GM23248 (cell line): Measurements from ENCODE around the gene NFKBIE. TPM values are rescaled to one million over a fixed set of nuclear protein-coding genes. Genes with fewer than 3 reads are reported as not detected.

Experiments
- DNase-seq: peaks from one replicate; pipeline ENCODE4 v3.0.0-alpha.2; 2015
- H2AFZ ChIP-seq: fragments of 200-600 bp; sonication (generic); 2 replicates; pipeline ENCODE4 v1.6.1; 2016; ENCODE audit warnings: antibody characterized with exemption
- H3F3A ChIP-seq: fragments of 200-600 bp; sonication (generic); 2 replicates; pipeline ENCODE4 v1.6.1; 2016; ENCODE audit warnings: mild to moderate bottlenecking, antibody characterized with exemption, mixed run types; ENCODE audit not compliant: insufficient read depth
- H3K27ac ChIP-seq: fragments of 200-600 bp; sonication (generic); 2 replicates; pipeline ENCODE4 v1.5.1; 2016; ENCODE audit warnings: mild to moderate bottlenecking
- H3K27me3 ChIP-seq: fragments of 200-600 bp; sonication (generic); replicated peaks from 2 replicates; pipeline ENCODE4 v1.6.1; 2016; ENCODE audit warnings: mild to moderate bottlenecking; ENCODE audit not compliant: insufficient read depth
- H3K36me3 ChIP-seq: fragments of 200-600 bp; sonication (generic); 2 replicates; pipeline ENCODE4 v1.6.1; 2016; ENCODE audit warnings: low read depth, mild to moderate bottlenecking
- H3K4me1 ChIP-seq: fragments of 200-600 bp; sonication (generic); 2 replicates; pipeline ENCODE4 v1.6.1; 2016; ENCODE audit warnings: mild to moderate bottlenecking; ENCODE audit not compliant: insufficient read depth
- H3K4me2 ChIP-seq: fragments of 200-600 bp; sonication (generic); one replicate; pipeline ENCODE4 v1.6.1; 2016; ENCODE audit warnings: mild to moderate bottlenecking; ENCODE audit not compliant: unreplicated experiment
- H3K4me3 ChIP-seq: fragments of 200-600 bp; sonication (generic); 2 replicates; pipeline ENCODE4 v1.5.1; 2016; ENCODE audit warnings: mild to moderate bottlenecking
- H3K79me2 ChIP-seq: fragments of 200-600 bp; sonication (generic); 2 replicates; pipeline ENCODE4 v1.6.1; 2016; ENCODE audit warnings: mild to moderate bottlenecking; ENCODE audit not compliant: insufficient read depth
- H3K9ac ChIP-seq: fragments of 200-600 bp; sonication (generic); 2 replicates; pipeline ENCODE4 v1.6.1; 2016; ENCODE audit warnings: mild to moderate bottlenecking
- H3K9me2 ChIP-seq: fragments of 200-600 bp; sonication (generic); 2 replicates; pipeline ENCODE4 v1.6.1; 2016; ENCODE audit warnings: mixed run types, mild to moderate bottlenecking, moderate library complexity; ENCODE audit not compliant: insufficient read depth
- H3K9me3 ChIP-seq: fragments of 200-600 bp; sonication (generic); one replicate; pipeline ENCODE4 v1.6.1; 2017; ENCODE audit warnings: low read depth
- H4K20me1 ChIP-seq: fragments of 200-600 bp; sonication (generic); 2 replicates; pipeline ENCODE4 v1.6.0; 2016; ENCODE audit not compliant: insufficient read depth
- EZH2 ChIP-seq: fragments of 200-600 bp; sonication (generic); IDR thresholded peaks from 2 replicates; pipeline ENCODE4 v1.6.1; 2018; ENCODE audit warnings: antibody characterized with exemption, mild to moderate bottlenecking; ENCODE audit not compliant: insufficient read depth, poor library complexity, severe bottlenecking
- EZH2phosphoT487 ChIP-seq: fragments of 200-600 bp; sonication (generic); IDR thresholded peaks from 2 replicates; pipeline ENCODE4 v1.6.1; 2018; ENCODE audit warnings: antibody characterized with exemption, moderate library complexity, mild to moderate bottlenecking, low read depth; ENCODE audit not compliant: insufficient read depth
- WGBS, 2 experiments: methylation state at CpG; one replicate each; pipeline ENCODE4 v1.1.6; 2015 to 2017; ENCODE audit warnings: low lambda C conversion rate in 2 of 2, low coverage in 1 of 2; ENCODE audit errors: missing lambda C conversion rate in 2 of 2; 5-methylcytosine and 5-hydroxymethylcytosine counted together
- in situ Hi-C: fragments of 300-500 bp; cut with MboI; formaldehyde crosslinking; loops from 2 replicates; pipeline ENCODE4 v1.15.0; 2020
- polyA plus RNA-seq: library from polyadenylated mRNA; unstranded; fragments of >200 nt; fragmentation: Nextera tagmentation; extraction: Ambion mirVana; gene quantifications from 2 replicates; pipeline ENCODE4 v1.2.1, GENCODE V29; 2016
- total RNA-seq: library from RNA; depleted of rRNA; stranded (reverse); fragments of >200 nt; shearing (Covaris generic); gene quantifications from 2 replicates; pipeline ENCODE4 v1.2.3, GENCODE V29; 2014

NFKBIE gene
- total and polyA plus RNA-seq, 2 experiments from 2014 or later = 4.5 to 6.3 TPM

GRCh38 chr6:44266347-44266746 is 996 bp upstream of the NFKBIE start:
- 63 to 73% methylated on average over 3 of the region's 3 CpGs for WGBS, 2 experiments
- no peak overlapping the region for H2AFZ ChIP-seq
- no peak overlapping the region for H3K9ac ChIP-seq
- no peak overlapping the region for H3K27ac ChIP-seq
- H3K9me3 ChIP-seq = no peaks in the 10 kb centered on the region
- no peaks in the 10 kb centered on the region for H3K36me3 ChIP-seq
- H4K20me1 ChIP-seq = no peaks in the 10 kb centered on the region
- in situ Hi-C loops = no loop called here
- peaks cover 20% of the 10 kb centered on the region for H3K27me3 ChIP-seq
- H3K4me1 ChIP-seq = peaks cover 20% of the 10 kb centered on the region
- H3F3A ChIP-seq = no peaks in the 10 kb centered on the region
- no peak for DNase-seq
- peaks cover 23% of the 10 kb centered on the region for H3K79me2 ChIP-seq
- H3K9me2 ChIP-seq = no peaks in the 10 kb centered on the region
- H3K4me3 ChIP-seq = no peak overlapping the region
- TF ChIP-seq EZH2 (no peak), EZH2phosphoT487 (no peak)
- H3K4me2 ChIP-seq = no peak overlapping the region

GRCh38 chr6:44265722-44266233 is 427 bp upstream of the NFKBIE start:
- H3K79me2 ChIP-seq = peaks cover 23% of the 10 kb centered on the region
- peaks cover 20% of the 10 kb centered on the region for H3K27me3 ChIP-seq
- peak overlapping the region; percentile 6 for H3K4me2 ChIP-seq
- DNase-seq = no peak
- no peaks in the 10 kb centered on the region for H4K20me1 ChIP-seq
- 67% methylated on average over 17 of the region's 17 CpGs for WGBS, 2 experiments
- H3K4me1 ChIP-seq = peaks cover 20% of the 10 kb centered on the region
- H3K9me3 ChIP-seq = no peaks in the 10 kb centered on the region
- no peak overlapping the region for H3K9ac ChIP-seq
- TF ChIP-seq EZH2 = no peak
- no peak for TF ChIP-seq EZH2phosphoT487
- no peaks in the 10 kb centered on the region for H3F3A ChIP-seq
- no peaks in the 10 kb centered on the region for H3K9me2 ChIP-seq
- in situ Hi-C loops = no loop called here
- H2AFZ ChIP-seq = no peak overlapping the region
- H3K27ac ChIP-seq = no peak overlapping the region
- peak overlapping the region; percentile 87 for H3K4me3 ChIP-seq
- no peaks in the 10 kb centered on the region for H3K36me3 ChIP-seq

GRCh38 chr6:44264154-44265006 is 971 bp downstream of the NFKBIE start:
- 4 to 6% methylated on average over 13 of the region's 13 CpGs for WGBS, 2 experiments
- H3K27ac ChIP-seq = no peak overlapping the region

GRCh38 chr6:44263354-44264100 is 1.8 kb downstream of the NFKBIE start:
- Histone ChIP-seq H3K9me3 (no peaks in the 10 kb centered on the region), H3F3A (peaks cover under 1% of the 10 kb centered on the region; the same call in 1 of the 2 replicates), H3K79me2 (peaks cover 23% of the 10 kb centered on the region), H3K9me2 (no peaks in the 10 kb centered on the region), H3K4me3 (peak overlapping the region; percentile 87), H3K9ac (no peak overlapping the region), H3K27me3 (peaks cover 4% of the 10 kb centered on the region; the same call in 1 of the 2 replicates), H3K36me3 (no peaks in the 10 kb centered on the region), H3K27ac (no peak overlapping the region), H3K4me1 (peaks cover 20% of the 10 kb centered on the region), H4K20me1 (no peaks in the 10 kb centered on the region), H3K4me2 (peak overlapping the region; percentile 88), H2AFZ (no peak overlapping the region)
- in situ Hi-C loops = no loop called here
- no peak for DNase-seq
- 58 to 66% methylated on average over 7 to 9 of the region's 9 CpGs for WGBS, 2 experiments
- TF ChIP-seq EZH2 (no peak), EZH2phosphoT487 (no peak)

More at GRCh38 chr6:44264154-44265006, 971 bp downstream of the NFKBIE start:
- peak overlapping the region; percentile 81 for H3K9ac ChIP-seq
- H4K20me1 ChIP-seq = no peaks in the 10 kb centered on the region
- H3K9me3 ChIP-seq = no peaks in the 10 kb centered on the region
- DNase-seq = peak; percentile 51
- peak overlapping the region; percentile 79 for H2AFZ ChIP-seq
- TF ChIP-seq EZH2 (no peak), EZH2phosphoT487 (no peak)
- H3K4me3 ChIP-seq = peak overlapping the region; percentile 87
- H3K36me3 ChIP-seq = no peaks in the 10 kb centered on the region
- peak overlapping the region; percentile 88 for H3K4me2 ChIP-seq
- no peaks in the 10 kb centered on the region for H3F3A ChIP-seq
- peaks cover 23% of the 10 kb centered on the region for H3K79me2 ChIP-seq
- in situ Hi-C loops = no loop called here
- peaks cover 20% of the 10 kb centered on the region for H3K4me1 ChIP-seq
- no peaks in the 10 kb centered on the region for H3K9me2 ChIP-seq
- peaks cover 12% of the 10 kb centered on the region for H3K27me3 ChIP-seq
